A549 (cell line): ENCODE measurements around the gene NEDD9. TPM values are rescaled to one million over a fixed set of nuclear protein-coding genes. Genes with fewer than 3 reads are reported as not detected.

Experiments
- ATAC-seq, 2 experiments: fragments of 200-7000 bp in 1 of 2; fragments of >200 bp in 1 of 2; cut with Nextera tagmentation in 1 of 2; cut with Tn5 transposase in 1 of 2; 3 replicates each; pipeline versions ENCODE4 v1.8.0 to v1.9.1; 2018 to 2020; ENCODE audit warnings: mild to moderate bottlenecking in 1 of 2, moderate library complexity in 1 of 2
- CTCF ChIA-PET: fragments of 300-600 bp; sonication (Branson Sonifier 250); formaldehyde crosslinking; extraction: SDS; loops from one replicate; lab custom pipeline; 2021; ENCODE audit warnings: antibody characterized with exemption, inconsistent platforms; lab: Yijun Ruan, JAX
- POLR2A ChIA-PET: fragments of 350-600 bp; formaldehyde crosslinking; extraction: SDS; loops from one replicate; lab custom pipeline; 2021; ENCODE audit warnings: antibody characterized with exemption, inconsistent platforms; lab: Yijun Ruan, JAX
- DNase-seq, 2 experiments: peaks; one replicate each; pipeline versions ENCODE4 v3.0.0 to v3.0.0-alpha.2; 2011 to 2016; ENCODE audit warnings: low read depth in 1 of 2, low spot score in 1 of 2
- FAIRE-seq: peaks from 2 replicates; lab custom pipeline; 2011; peaks lifted over from hg19 to GRCh38; lab: Jason Lieb, UNC
- H3K27ac ChIP-seq, 2 experiments: fragments of >200 bp; sonication (Bioruptor Twin); formaldehyde crosslinking; 3 replicates each; pipeline ENCODE4 v1.5.1; 2016 to 2017
- H3K4me1 ChIP-seq: fragments of >200 bp; sonication (Bioruptor Twin); formaldehyde crosslinking; 3 replicates; pipeline ENCODE4 v1.6.1; 2016
- H3K4me2 ChIP-seq: fragments of >200 bp; sonication (Bioruptor Twin); formaldehyde crosslinking; 3 replicates; pipeline ENCODE4 v1.6.1; 2016
- H3K4me3 ChIP-seq: fragments of >200 bp; sonication (Bioruptor Twin); formaldehyde crosslinking; 3 replicates; pipeline ENCODE4 v1.5.1; 2016
- H3K9me3 ChIP-seq: fragments of >200 bp; sonication (Bioruptor Twin); formaldehyde crosslinking; 3 replicates; pipeline ENCODE4 v1.6.1; 2016
- ATOH8 ChIP-seq: fragments of 250-450 bp; sonication (Bioruptor Pico); IDR thresholded peaks from 2 replicates; pipeline ENCODE4 v1.5.0; 2020; ENCODE audit warnings: low read depth, mild to moderate bottlenecking, moderate library complexity
- CHD2 ChIP-seq: fragments of 150-350 bp; IDR thresholded peaks from 2 replicates; pipeline ENCODE4 v1.6.1; 2014; ENCODE audit warnings: low read length; ENCODE audit not compliant: partially characterized antibody
- CHD4 ChIP-seq: fragments of 200-600 bp; sonication (generic); IDR thresholded peaks from 2 replicates; pipeline ENCODE4 v1.6.1; 2016; ENCODE audit warnings: antibody characterized with exemption, mild to moderate bottlenecking, borderline replicate concordance
- EHF ChIP-seq: fragments of 250-450 bp; sonication (Bioruptor Pico); IDR thresholded peaks from 2 replicates; pipeline ENCODE4 v1.5.0; 2020; ENCODE audit warnings: mild to moderate bottlenecking
- ELK1 ChIP-seq: fragments of 150-350 bp; IDR thresholded peaks from 2 replicates; pipeline ENCODE4 v1.6.1; 2014; ENCODE audit warnings: low read depth, mild to moderate bottlenecking, low read length
- EP300 ChIP-seq, 2 experiments: fragments of >200 bp; sonication (Bioruptor Twin); formaldehyde crosslinking; IDR thresholded peaks; 2 replicates in 1 of 2; 3 replicates in 1 of 2; pipeline ENCODE4 v1.6.1; 2016 to 2017
- ESRRA ChIP-seq: fragments of 150-350 bp; IDR thresholded peaks from 2 replicates; pipeline ENCODE4 v1.6.1; 2014; ENCODE audit warnings: mild to moderate bottlenecking, low read length, borderline replicate concordance
- FOSB ChIP-seq: fragments of 250-450 bp; sonication (Bioruptor Pico); IDR thresholded peaks from 2 replicates; pipeline ENCODE4 v1.5.0; 2020; ENCODE audit warnings: mild to moderate bottlenecking, moderate library complexity
- GATA3 ChIP-seq: IDR thresholded peaks from 2 replicates; pipeline ENCODE4 v1.6.1; 2012; ENCODE audit warnings: borderline replicate concordance
- HEYL ChIP-seq: fragments of 250-450 bp; sonication (Bioruptor Pico); IDR thresholded peaks from 2 replicates; pipeline ENCODE4 v1.8.0; 2021; ENCODE audit warnings: mild to moderate bottlenecking, moderate library complexity
- HMGXB4 ChIP-seq: fragments of 250-450 bp; sonication (Bioruptor Pico); IDR thresholded peaks from 2 replicates; pipeline ENCODE4 v1.5.0; 2021; ENCODE audit warnings: mild to moderate bottlenecking, moderate library complexity, borderline replicate concordance
- KDM1A ChIP-seq: fragments of 200-600 bp; sonication (generic); IDR thresholded peaks from 2 replicates; pipeline ENCODE4 v1.6.1; 2016; ENCODE audit warnings: low read depth, mild to moderate bottlenecking
- KDM5A ChIP-seq: fragments of 200-600 bp; sonication (generic); IDR thresholded peaks from 2 replicates; pipeline ENCODE4 v1.6.1; 2016; ENCODE audit warnings: antibody characterized with exemption, mild to moderate bottlenecking
- MAX ChIP-seq: IDR thresholded peaks from 2 replicates; pipeline ENCODE4 v1.6.1; 2012
- MYC ChIP-seq: IDR thresholded peaks from 2 replicates; pipeline ENCODE4 v1.6.1; 2012; ENCODE audit warnings: mild to moderate bottlenecking, inconsistent platforms, low read length, improper control_type of control experiment, borderline replicate concordance
- PBX3 ChIP-seq: IDR thresholded peaks from 2 replicates; pipeline ENCODE4 v1.6.1; 2012
- PHF8 ChIP-seq: fragments of 200-600 bp; sonication (generic); IDR thresholded peaks from 2 replicates; pipeline ENCODE4 v1.6.1; 2016; ENCODE audit warnings: low read depth, mild to moderate bottlenecking, antibody characterized with exemption, moderate library complexity, borderline replicate concordance
- POLR2A ChIP-seq: IDR thresholded peaks from 2 replicates; pipeline ENCODE4 v1.6.1; 2012; ENCODE audit warnings: mild to moderate bottlenecking, low read length
- RARB ChIP-seq: fragments of 250-450 bp; sonication (Bioruptor Pico); IDR thresholded peaks from 2 replicates; pipeline ENCODE4 v1.8.0; 2021; ENCODE audit warnings: mild to moderate bottlenecking, moderate library complexity
- RCOR1 ChIP-seq: fragments of 150-350 bp; IDR thresholded peaks from 2 replicates; pipeline ENCODE4 v1.6.1; 2014; ENCODE audit warnings: antibody characterized with exemption, low read length, low read depth
- RFX5 ChIP-seq: fragments of 450-650 bp; IDR thresholded peaks from 2 replicates; pipeline ENCODE4 v1.7.1; 2014; ENCODE audit warnings: antibody characterized with exemption, mild to moderate bottlenecking, moderate library complexity
- TFCP2L1 ChIP-seq: fragments of 250-450 bp; sonication (Bioruptor Pico); IDR thresholded peaks from 2 replicates; pipeline ENCODE4 v1.5.0; 2021; ENCODE audit warnings: mild to moderate bottlenecking
- TP53 ChIP-seq: fragments of 250-450 bp; sonication (Bioruptor Pico); IDR thresholded peaks from 2 replicates; pipeline ENCODE4 v1.5.0; 2021; ENCODE audit warnings: mild to moderate bottlenecking, moderate library complexity
- WGBS: methylation state at CpG from one replicate; pipeline ENCODE4 v1.1.6; 2017; ENCODE audit errors: missing lambda C conversion rate; 5-methylcytosine and 5-hydroxymethylcytosine counted together
- polyA plus RNA-seq, 4 experiments: library from polyadenylated mRNA; depleted of rRNA in 3 of 4; stranded (reverse); fragments of >200 nt; fragmentation: RNase III in 1 of 4; extraction: RNeasy Plus Mini Kit Qiagen cat#74134 plus additional on column Dnase treatment in 1 of 4; gene quantifications; 2 replicates in 3 of 4; 3 replicates in 1 of 4; pipeline ENCODE4 v1.2.3, GENCODE V29; 2011 to 2017

NEDD9 gene
- polyA plus RNA-seq, 2 of the 4 experiments (the other 2 are of a cell fraction), result 46.7 to 79.6 TPM

- peak overlapping the region in 1 of 2 experiments; percentile 70; a peak in 1 of 6 replicates for H3K27ac ChIP-seq
- H3K4me3 ChIP-seq, result no peak overlapping the region
- no peak for FAIRE-seq
- no peaks in the 10 kb centered on the region for H3K9me3 ChIP-seq
- TF ChIP-seq KDM1A, result no peak
- no peak for TF ChIP-seq CHD4
- TF ChIP-seq ESRRA, result no peak
- no peak for TF ChIP-seq MAX
- no peak for TF ChIP-seq ATOH8 (CRISPR knock-in tag)
- no peak for TF ChIP-seq HEYL (CRISPR knock-in tag)
- no peak for TF ChIP-seq EHF (CRISPR knock-in tag)
- TF ChIP-seq MYC, result no peak
- TF ChIP-seq HMGXB4 (CRISPR knock-in tag), result no peak
- TF ChIP-seq POLR2A, result no peak
- no peak for TF ChIP-seq PHF8
- no peak for TF ChIP-seq ELK1
- no peak for TF ChIP-seq FOSB (CRISPR knock-in tag)
- no peak for TF ChIP-seq PBX3
- no peak for TF ChIP-seq RCOR1
- TF ChIP-seq GATA3, result no peak
- TF ChIP-seq TP53, result no peak
- no peak for TF ChIP-seq RARB
- ChIA-PET POLR2A (no interaction called here), CTCF (interaction anchor here (0.5 to 1.5 kb wide), 4 partner anchors 16 to 260 kb away, joined by 3 to 4 read pairs (median 3); no protein-coding TSS in a partner anchor)
- H3K4me2 ChIP-seq, result no peak overlapping the region
- no peak for DNase-seq
- no peak for ATAC-seq
- H3K4me1 ChIP-seq, result peaks cover 16% of the 10 kb centered on the region
These were observed 2.6 kb upstream of the NEDD9 start for GRCh38 chr6:11235062-11235461.

GRCh38 chr6:11233673-11234573, 1.5 kb upstream of the NEDD9 start:
- no peak for FAIRE-seq
- Histone ChIP-seq H3K27ac (peak overlapping the region; percentile 65 to 91; a peak in 5 of 6 replicates), H3K4me3 (no peak overlapping the region), H3K9me3 (no peaks in the 10 kb centered on the region), H3K4me2 (peak overlapping the region; percentile 77), H3K4me1 (peaks cover 16% of the 10 kb centered on the region)
- ChIA-PET POLR2A (interaction anchor here (1.2 to 2.8 kb wide), 2 partner anchors 14 to 134 kb away, joined by 3 to 6 read pairs; no protein-coding TSS in a partner anchor), CTCF (interaction anchor here (1.2 kb wide), 2 partner anchors 260 to 264 kb away, joined by 3 read pairs; no protein-coding TSS in a partner anchor)
- WGBS, result 89% methylated on average over 11 of the region's 11 CpGs
- DNase-seq, result no peak
- TF ChIP-seq EP300 (IDR thresholded peaks at IDR 0.05) (no peak), TP53 (no peak), KDM5A (no peak), TFCP2L1 (CRISPR knock-in tag) (no peak), RFX5 (no peak), CHD2 (no peak)
- no peak for ATAC-seq
